Measurements from ENCODE around the gene ATP2C2.
"Not testable (repeated sequence)": the region's sequence is repeated elsewhere in the genome, so short reads cannot be mapped to it uniquely, and the experiment has no call there.

ATP2C2 gene

GRCh38 chr16:84339311-84339710, 29.0 kb upstream of the ATP2C2 start:
- in situ Hi-C loops (cut with HindIII; ENCODE audit: low sequenced_read_pairs), result no loop called here

- in situ Hi-C loops (cut with HindIII; ENCODE audit: low sequenced_read_pairs), result no loop called here
Observed at GRCh38 chr16:84339766-84340165, 28.6 kb upstream of the ATP2C2 start.

- in situ Hi-C loops (cut with HindIII; ENCODE audit: low sequenced_read_pairs), result no loop called here
Observed at GRCh38 chr16:84340325-84341040, 27.9 kb upstream of the ATP2C2 start.

GRCh38 chr16:84341528-84342295, 26.6 kb upstream of the ATP2C2 start:
- in situ Hi-C loops (cut with HindIII; ENCODE audit: low sequenced_read_pairs), result no loop called here

GRCh38 chr16:84343800-84344199, 24.5 kb upstream of the ATP2C2 start:
- in situ Hi-C loops (cut with HindIII; ENCODE audit: low sequenced_read_pairs), result not testable (repeated sequence)

GRCh38 chr16:84344781-84345180, 23.6 kb upstream of the ATP2C2 start:
- in situ Hi-C loops (cut with HindIII; ENCODE audit: low sequenced_read_pairs), result no loop called here

- in situ Hi-C loops (cut with HindIII; ENCODE audit: low sequenced_read_pairs), result no loop called here
Observed at GRCh38 chr16:84347161-84347560, 21.2 kb upstream of the ATP2C2 start.

- in situ Hi-C loops (cut with HindIII; ENCODE audit: low sequenced_read_pairs), result no loop called here
Observed at GRCh38 chr16:84348386-84348888, 19.9 kb upstream of the ATP2C2 start.

GRCh38 chr16:84349862-84350684, 18.3 kb upstream of the ATP2C2 start:
- in situ Hi-C loops (cut with HindIII; ENCODE audit: low sequenced_read_pairs), result no loop called here

- in situ Hi-C loops (cut with HindIII; ENCODE audit: low sequenced_read_pairs), result no loop called here
Observed at GRCh38 chr16:84350685-84351400, 17.5 kb upstream of the ATP2C2 start.

- in situ Hi-C loops (cut with HindIII; ENCODE audit: low sequenced_read_pairs), result no loop called here
Observed at GRCh38 chr16:84351630-84352029, 16.7 kb upstream of the ATP2C2 start.

GRCh38 chr16:84354306-84354705, 14.0 kb upstream of the ATP2C2 start:
- in situ Hi-C loops (cut with HindIII; ENCODE audit: low sequenced_read_pairs), result no loop called here

GRCh38 chr16:84355149-84355548, 13.2 kb upstream of the ATP2C2 start:
- in situ Hi-C loops (cut with HindIII; ENCODE audit: low sequenced_read_pairs), result no loop called here

GRCh38 chr16:84356176-84356575, 12.2 kb upstream of the ATP2C2 start:
- in situ Hi-C loops (cut with HindIII; ENCODE audit: low sequenced_read_pairs), result no loop called here

- in situ Hi-C loops (cut with HindIII; ENCODE audit: low sequenced_read_pairs), result no loop called here
Observed at GRCh38 chr16:84356591-84357116, 11.7 kb upstream of the ATP2C2 start.

GRCh38 chr16:84357191-84357651, 11.1 kb upstream of the ATP2C2 start:
- in situ Hi-C loops (cut with HindIII; ENCODE audit: low sequenced_read_pairs), result no loop called here

GRCh38 chr16:84358601-84359295, 9.6 kb upstream of the ATP2C2 start:
- in situ Hi-C loops (cut with HindIII; ENCODE audit: low sequenced_read_pairs), result no loop called here

- in situ Hi-C loops (cut with HindIII; ENCODE audit: low sequenced_read_pairs), result no loop called here
Observed at GRCh38 chr16:84359326-84359725, 9.0 kb upstream of the ATP2C2 start.

- in situ Hi-C loops (cut with HindIII; ENCODE audit: low sequenced_read_pairs), result no loop called here
Observed at GRCh38 chr16:84360170-84360569, 8.2 kb upstream of the ATP2C2 start.

GRCh38 chr16:84360748-84361147, 7.6 kb upstream of the ATP2C2 start:
- in situ Hi-C loops (cut with HindIII; ENCODE audit: low sequenced_read_pairs), result no loop called here

Measured in DLD1 (cell line).